ENCODE measurements around the gene GRID1.

GRCh38 chr10:86056672-86057071, 309.9 kb downstream of the GRID1 start:
- TF ChIP-seq GATA2 (IDR thresholded peaks at IDR 0.05; ENCODE audit: low read depth, low read length) (no peak), GATA3 (IDR thresholded peaks at IDR 0.05; ENCODE audit: low read depth, low read length) (no peak)

All from SH-SY5Y (cell line).